DMS153 treated with DMSO at 0.1 percent for 48 hours (cell line): ENCODE measurements around the gene RAET1G.
"Not testable (repeated sequence)": the region's sequence is repeated elsewhere in the genome, so short reads cannot be mapped to it uniquely, and the experiment has no call there.

ENCODE experiments used
- DNase-seq: peaks from one replicate; lab custom pipeline; 2025; ENCODE audit not compliant: unreplicated experiment; lab: John Stamatoyannopoulos, UW

Gene RAET1G

DNA sequence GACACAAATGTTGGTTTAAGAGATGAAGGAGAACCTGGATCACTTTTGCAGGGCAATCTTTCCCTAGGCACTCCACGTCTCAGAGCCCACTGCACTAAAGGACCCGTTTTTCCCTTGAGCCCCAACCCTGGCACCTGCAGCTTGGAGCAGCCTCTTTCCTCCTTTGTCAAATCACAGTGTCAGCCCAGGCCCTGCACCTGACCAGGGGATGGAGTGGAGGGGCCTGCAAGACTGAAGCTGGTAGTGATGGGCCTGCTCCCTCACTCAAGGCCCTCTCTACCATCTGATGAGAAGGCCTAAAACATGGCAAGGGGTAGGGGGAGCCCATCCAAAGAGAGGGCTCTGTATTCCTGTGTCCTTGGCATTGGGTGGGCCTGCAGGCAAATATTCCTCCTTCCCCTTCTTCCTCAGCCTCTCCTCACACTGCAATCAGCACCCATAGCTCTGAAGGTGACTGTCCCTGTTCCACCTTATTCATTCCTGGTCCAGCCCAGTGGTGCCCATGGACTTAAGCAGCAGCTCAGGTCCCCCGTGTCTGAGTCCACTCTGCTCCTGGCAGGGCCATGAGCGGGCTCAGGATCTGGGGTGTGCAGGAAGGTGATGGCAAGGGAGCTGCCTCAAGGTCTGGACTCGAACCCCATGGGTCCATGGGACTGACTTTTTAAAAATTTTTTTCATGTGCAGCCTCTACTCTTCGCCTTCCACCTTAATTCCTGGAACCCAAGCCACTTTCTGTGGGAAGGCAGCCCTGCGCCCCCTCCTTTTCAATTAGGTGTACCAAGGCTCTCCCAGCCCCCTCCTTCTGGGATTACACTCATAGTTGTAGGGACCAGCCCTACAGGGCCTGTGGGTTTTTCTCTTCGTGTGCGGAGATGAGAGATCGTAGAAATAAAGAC lies 6.7 kb downstream of the RAET1G start:
- no peak for DNase-seq

DNA sequence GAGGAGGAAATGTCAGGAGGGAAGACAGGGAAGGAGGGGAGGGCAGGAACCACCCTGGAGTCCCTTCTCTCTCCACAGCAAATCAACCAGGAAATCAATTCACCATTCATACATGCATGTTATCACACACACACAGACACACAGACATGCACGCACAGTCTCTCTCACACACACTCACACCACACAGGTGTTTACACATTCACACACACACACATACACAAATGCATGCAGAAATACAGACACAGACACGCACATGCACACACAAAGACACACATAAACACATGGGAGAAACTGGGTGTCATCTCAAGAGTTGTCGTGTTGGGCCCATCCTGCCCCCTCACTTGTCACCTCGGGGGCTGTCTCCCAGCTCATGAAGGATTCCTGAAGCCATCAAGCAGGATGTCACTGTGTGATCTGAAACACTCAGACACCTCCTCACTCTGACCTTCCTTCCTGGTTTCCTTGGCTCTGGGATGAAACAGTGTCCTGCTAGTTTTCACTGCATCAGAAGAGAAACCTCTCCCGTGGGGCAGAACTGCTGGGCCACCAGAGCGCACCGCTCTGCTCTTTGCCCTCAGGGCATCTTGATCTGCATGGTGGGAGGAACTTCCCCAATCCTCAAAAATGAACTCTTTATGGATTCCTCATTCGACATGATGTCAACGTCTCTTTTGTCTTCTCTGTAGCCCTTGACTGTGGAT lies 9.2 kb downstream of the RAET1G start:
- no peak for DNase-seq

DNA sequence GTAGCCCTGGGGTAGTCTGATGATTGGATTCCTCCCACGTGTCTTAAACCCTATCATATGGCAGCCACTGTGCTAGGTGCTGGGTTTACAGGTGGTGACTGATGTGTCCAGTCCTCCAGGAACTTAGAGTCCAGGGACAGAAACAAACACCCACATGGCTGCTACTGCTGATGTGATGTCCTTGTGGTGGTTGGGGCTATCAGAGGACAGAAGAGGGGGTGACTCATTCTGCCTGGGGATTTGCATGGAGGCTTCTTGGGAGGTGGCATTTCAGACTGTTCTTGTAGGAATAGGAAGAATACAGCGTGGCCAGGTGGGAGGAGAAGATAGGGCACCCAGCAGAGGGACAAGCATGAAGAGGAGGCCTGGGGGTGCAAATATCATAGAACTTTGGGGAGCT lies 9.8 kb downstream of the RAET1G start:
- DNase-seq, result no peak

DNA sequence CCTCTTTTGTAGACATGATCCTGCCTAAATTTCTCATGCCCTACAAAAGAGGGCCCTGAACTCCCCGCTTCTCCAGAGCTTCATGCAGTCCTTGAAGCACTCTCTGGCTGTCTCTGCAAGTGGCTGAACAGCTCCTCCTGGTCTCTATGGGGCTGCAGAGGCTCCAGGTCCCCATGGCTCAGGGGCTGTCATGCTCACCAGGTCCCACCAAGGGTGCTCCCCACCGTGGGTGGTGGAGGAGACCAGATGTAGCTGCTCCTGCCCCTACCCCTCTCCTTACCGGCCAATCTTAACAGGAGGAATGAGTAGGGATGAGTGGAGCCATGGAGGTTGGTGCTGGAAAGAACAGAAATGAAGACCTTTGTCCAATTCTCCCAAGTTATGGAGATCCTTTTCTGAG lies 10.2 kb downstream of the RAET1G start:
- DNase-seq, result not testable (repeated sequence)

DNA sequence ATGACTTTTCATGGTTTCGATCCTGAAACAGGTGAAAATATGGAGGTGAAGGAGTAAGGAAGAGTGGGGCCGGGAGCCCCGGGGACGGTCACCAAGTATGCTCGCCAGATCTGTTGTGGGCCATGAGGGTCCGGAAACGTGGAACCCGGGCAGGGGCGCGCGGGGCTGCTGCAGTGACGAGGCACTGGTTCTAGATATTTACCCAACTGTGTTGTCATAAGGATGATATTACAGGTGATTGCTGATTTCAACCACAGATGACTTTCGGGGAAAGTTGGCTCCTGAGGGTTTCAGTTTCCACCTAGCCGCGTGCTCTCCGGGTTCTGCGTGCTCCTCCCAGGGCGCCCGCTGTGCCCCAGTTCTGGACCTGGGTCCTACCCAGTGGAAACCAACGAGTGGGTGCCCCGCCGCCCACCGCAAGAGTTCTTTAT lies 12.2 kb downstream of the RAET1G start:
- no peak for DNase-seq

DNA sequence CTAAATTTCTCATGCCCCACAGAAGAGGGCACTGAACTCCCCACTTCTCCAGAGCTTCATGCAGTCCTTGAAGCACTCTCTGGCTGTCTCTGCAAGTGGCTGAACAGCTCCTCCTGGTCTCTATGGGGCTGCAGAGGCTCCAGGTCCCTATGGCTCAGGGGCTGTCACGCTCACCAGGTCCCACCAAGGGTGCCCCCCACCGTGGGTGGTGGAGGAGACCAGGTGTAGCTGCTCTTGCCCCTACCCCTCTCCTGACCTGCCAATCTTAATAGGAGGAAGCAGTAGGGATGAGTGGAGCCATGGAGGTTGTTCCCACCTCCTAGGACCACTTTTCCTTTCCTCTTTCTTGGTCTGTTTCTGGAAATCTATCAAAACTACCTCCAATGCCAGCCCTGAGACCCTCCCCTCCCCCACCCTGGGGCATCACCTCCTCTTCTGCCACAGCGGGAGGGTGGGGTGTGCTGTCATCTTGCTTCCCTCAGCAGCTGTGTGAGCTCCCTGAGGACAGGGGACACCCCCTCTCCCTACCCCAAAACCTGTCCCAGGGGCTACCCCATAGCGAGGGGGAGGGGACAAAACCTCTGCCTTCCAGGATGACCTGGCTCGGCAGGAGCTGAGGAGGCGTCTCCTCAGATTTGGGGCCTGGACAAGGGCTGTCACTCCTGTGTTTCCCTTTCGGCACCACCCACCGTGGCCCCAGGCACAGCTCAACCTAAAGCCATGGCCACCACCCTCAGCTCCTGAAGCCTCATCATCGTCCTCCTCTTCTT lies 13.0 kb downstream of the RAET1G start:
- DNase-seq, result no peak

DNA sequence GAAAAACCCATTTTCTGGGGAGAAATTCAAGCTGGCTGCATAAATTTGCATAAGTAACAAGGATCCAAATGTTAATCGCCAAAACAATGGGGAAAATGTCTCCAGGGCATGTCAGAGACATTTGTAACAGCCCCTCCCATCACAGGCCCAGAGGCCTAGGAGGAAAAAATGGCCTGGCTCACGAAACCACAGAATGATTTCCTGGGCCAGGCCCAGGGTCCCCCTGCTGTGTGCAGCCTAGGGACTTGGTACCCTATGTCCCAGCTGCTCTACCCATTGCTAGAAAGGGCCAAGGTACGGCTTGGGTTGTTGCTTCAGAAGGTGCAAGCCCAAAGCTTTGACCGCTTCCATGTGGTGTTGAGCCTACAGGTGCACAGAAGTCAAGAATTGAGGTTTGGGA lies 14.4 kb downstream of the RAET1G start:
- not testable (repeated sequence) for DNase-seq

DNA sequence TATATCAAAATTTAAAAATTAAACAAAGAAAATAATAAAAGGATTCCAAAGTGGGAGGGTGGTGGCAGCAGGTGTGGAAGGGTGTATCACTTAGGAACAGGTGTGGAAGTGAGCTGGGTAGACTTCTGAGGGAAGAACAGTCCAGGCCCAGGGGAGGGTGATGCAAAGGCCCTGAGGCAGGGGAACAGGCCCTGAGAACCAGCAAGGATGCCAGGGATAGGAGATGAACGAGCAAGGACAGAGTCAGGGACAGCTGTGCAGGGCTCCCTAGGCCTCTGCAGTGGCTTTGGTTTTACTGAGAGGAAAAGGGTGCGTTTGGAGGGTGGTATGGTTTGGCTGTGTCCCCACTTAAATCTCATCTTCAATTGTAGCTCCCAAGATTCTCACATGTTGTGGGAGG lies 15.6 kb downstream of the RAET1G start:
- no peak for DNase-seq

DNA sequence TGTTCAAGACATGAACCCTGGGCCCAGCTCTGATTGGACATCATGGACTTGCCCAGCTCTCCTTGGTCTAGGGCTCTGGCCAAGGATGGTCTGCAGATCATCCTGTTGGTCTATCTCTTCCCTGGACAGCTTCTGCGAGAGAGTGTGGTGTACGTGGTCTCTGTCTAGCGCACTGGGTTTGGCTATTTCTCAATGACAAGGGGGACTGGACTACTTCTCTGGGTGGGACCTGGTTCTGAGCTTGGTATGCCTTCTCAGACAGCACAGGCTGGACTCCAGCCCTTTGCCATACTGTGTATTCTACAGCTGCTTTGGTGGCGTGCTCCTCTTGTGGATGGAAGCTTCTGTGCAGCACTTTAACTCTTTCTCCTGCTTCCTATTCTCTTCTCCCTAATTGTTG lies 16.5 kb downstream of the RAET1G start:
- DNase-seq, result no peak

DNA sequence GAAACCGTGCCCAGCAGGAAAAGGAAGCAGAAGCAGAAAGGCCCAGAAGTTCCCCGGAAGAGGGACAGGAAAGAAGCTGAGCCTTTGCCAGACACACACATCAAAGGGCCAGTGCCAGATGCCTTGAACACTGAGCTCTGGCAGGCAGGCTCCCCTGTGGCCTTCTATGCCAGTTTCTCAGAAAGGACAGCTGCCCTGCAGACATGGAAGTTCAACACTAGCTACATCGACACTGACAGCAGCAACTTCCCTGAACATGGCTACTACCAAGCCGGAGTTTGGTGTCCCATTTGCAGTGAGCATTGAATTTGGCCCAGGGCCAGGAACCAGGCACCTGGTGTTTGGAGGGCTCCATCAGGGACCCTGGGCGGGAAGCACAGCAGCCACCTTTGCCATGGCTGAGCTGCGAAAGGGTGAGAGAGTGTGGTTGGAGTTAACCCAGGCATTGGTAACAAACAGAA lies 17.0 kb downstream of the RAET1G start:
- no peak for DNase-seq

DNA sequence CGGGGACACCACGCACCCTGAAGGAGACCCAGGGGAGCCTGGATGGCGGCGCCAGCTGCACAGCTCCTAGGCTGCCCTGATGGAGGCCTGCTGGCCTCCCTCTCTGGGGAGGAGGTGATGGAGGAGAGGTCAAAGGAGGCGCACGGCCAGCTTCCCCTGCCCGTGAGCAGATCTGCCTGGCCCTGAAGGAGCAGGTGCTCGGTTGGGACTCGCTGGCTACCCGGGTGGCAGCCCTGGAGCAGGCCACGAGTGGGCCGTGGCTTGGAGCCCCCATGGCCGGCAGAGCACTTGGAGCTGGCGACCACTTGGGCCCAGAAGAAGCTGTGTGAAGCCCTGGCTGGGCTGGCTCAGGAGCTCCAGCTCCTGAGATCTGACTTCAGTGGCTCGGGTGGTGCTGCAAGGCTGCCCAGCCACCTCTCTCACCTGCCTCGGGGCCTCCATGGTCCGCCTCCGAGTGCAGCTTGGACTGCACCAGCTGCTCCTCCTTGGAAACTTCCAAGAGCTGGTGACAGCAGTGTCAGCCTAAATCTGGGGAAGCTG lies 17.5 kb downstream of the RAET1G start:
- DNase-seq, result no peak

DNA sequence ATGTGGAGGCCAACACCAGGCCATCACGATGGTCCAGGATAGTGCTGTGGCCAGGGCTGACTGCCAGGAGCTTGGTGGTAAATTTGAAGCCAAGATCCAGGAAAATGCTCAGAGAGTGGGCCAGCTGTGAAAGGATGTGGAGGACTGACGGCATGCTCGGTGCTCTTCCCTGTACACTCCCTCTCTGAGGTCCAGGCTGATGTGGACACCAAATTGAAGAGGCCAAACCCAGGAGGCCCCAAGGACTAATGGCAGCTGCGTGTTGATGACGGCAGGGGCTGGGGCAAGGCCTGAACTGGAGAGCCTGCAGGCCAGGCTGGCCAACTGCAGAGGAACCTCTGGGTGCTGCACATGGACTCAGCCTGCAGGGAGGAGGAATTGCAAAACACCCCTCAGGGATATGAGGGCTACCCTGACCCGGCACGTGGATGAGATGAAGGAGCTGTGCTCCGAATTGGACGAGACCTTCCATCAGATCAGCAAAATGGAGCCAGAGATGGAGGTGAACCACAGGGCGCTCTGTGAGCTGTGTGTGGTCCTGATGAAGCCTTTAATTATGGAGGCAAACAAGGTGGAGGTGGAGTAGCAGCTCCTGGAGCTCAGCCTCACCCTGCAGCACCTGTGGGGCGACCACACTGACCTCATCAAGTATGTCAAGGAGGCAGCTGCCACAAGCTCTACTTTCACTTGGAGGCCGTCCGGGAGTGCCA lies 18.1 kb downstream of the RAET1G start:
- no peak for DNase-seq

DNA sequence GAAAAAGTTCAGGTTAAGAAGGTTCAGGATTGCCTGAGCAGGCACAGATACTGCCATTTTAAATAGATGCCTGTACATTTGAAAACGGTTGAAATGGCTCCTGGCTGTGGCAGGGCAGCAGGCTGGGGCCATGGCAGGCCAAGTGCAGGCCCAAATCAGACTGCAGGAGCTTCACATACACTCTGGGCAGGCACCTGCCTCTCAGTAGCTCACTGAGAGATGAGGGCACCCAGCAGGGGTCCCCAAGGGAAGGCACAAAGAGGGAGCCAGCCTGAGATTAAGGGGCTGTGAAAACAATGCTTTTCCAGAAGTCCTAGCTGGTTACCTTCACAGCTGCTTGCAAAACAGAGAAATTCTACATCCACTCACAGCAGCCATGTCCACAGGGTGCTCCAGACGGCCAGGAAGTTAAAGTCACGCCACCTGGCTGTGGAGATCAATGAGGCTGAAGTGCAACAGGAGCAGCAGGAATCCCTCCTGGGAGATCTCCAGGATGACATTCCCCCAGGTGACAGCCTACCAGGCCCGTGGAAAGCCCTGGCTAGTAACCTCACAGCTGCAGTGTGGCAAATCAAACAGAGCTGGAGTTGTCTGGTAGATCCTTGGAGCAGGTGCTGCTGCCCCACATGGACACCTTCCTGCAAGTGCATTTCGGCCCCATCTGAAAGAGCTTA lies 18.8 kb downstream of the RAET1G start:
- no peak for DNase-seq

DNA sequence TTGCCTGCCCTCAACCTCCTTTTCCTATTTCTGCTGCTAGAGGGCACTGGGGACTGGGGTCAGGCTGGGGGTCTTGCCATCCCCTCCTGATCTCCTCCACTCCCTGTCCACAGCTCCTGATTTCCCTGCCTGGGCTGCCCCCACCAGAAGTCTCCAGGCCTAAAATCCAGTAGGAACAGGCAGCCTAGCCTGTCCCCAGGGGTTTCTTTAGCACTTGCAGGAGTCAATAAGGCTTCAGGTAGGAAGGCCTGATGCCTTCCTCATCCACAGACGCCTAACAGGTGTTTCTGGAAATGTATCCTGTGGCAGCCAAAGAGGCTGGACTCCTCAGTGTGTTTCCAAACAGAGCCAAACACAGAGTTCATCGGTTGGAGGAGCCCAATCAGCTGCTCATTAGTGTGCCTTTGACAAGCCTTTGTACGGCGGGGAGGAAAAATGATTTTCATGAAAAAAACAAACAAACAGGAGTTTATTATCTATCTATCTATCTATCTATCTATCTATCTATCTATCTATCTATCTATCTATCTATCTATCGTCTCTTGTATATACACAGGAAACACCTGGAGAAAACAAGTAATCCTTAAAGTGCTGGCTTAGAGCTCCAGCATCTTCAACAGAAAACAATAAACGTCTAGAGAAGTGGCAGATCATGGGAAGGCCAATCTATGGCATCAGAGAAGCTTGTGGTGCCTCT lies 21.3 kb downstream of the RAET1G start:
- DNase-seq, result no peak

DNA sequence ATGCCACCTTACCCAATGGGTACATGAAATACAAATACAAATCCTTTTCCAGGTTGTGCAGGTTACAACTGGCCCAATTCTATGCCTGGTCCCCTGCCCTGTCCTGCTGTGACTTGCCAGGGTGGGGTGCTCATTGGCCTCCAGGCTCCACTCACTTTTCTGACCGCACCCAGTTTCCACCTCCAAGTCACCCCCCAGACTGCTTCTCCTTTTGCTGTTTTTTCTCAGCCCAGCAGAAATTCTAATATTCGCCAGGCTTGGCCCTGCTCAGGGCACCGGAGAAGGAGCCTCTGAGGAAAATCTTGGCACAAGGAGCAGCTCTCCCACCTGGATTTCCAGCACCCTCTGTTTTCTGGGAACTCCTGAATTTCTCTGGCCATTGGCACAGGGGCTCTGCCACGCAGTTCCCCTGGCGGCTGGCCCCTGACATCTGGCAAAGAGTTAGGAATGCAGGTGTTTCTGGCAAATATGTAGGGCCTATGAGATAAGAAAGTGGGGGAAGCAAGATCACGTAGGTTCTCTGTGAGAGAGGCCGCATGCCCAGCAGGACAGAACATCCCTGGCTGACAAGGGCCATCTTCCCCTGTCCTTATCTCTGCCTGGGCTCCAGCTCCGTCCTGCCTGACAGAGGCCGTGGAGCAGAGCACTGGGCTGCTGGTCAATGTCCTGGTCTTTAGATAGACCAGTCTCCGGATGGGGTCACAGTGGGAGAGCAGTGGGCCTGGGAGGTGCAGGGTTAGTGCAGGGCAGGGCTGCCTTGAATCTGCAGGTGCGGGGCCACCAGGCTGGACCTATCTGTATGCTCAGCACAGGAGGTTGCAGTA lies 22.1 kb downstream of the RAET1G start:
- no peak for DNase-seq

DNA sequence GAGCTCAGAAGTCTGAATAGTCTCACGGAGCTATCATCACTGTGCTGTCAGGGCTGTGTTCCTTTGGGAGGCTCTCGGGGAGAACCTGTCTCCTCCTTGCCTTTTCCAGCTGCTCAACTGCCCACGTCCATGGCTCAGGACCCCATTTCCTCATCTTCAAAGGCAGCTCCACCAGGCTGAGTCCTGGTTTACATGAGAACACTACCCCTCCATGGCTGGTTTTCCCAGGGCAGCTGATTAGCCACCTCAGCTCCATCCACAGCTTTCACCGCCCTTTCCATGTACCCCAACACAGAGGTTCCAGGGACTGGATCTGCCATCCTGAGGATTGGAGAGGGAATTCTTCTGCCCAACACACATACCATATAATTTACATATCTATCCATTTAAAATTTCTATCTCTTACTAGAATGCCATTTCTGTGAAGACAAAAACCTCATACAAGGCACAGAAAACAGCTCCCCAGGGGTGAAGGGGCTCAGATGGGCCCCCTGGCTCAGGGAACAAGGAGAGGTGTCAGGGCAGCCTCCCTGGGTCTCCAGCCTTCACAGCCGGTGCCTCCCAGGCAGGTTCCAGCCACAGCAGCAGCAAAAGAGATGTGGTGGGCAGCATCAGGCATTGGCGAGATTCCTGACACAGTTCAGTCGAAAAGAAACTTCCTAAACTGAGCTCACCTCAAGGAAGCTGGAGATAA lies 22.8 kb downstream of the RAET1G start:
- DNase-seq, result no peak

DNA sequence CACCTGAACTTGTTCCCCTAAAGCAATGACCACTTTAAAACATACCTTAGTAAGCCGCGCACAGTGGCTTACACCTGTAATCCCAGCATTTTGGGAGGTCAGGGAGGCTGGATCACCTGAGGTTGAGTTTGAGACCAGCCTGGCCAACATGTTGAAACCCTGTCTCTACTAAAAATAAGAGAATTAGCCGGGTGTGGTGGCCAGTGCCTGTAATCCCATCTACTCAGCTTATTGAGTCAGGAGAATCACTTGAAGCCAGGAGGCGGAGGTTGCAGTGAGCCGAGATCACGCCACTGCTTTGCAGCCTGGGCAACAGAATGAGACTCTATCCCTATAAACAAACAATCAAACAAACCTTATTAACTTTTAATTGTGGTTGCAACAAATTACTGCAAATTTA lies 23.4 kb downstream of the RAET1G start:
- DNase-seq, result no peak

DNA sequence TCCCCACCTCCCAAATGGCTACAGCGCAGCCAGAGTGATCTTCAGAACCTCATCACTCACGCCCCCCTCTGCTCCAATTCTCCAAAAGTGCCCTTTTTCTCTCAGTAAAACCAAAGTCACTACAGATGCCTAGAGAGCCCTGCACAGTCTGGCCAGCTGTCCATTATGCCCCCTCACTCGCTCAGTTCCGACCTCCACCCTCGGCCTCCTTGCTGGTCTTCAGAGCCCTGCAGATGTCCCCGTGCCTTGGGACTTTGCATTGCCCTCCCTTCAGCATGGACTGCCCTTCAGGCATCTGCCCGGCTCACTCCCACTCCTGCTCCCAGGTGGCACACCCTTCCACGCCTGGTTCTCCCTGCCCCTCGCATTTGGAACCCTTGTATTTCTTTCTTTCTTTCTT lies 24.0 kb downstream of the RAET1G start:
- DNase-seq, result no peak
